NCI-H128 (cell line): ENCODE measurements around the gene AP1M1.

Experiments
- DNase-seq: peaks from one replicate; lab custom pipeline; 2025; ENCODE audit not compliant: unreplicated experiment; lab: John Stamatoyannopoulos, UW

Gene AP1M1

DNA sequence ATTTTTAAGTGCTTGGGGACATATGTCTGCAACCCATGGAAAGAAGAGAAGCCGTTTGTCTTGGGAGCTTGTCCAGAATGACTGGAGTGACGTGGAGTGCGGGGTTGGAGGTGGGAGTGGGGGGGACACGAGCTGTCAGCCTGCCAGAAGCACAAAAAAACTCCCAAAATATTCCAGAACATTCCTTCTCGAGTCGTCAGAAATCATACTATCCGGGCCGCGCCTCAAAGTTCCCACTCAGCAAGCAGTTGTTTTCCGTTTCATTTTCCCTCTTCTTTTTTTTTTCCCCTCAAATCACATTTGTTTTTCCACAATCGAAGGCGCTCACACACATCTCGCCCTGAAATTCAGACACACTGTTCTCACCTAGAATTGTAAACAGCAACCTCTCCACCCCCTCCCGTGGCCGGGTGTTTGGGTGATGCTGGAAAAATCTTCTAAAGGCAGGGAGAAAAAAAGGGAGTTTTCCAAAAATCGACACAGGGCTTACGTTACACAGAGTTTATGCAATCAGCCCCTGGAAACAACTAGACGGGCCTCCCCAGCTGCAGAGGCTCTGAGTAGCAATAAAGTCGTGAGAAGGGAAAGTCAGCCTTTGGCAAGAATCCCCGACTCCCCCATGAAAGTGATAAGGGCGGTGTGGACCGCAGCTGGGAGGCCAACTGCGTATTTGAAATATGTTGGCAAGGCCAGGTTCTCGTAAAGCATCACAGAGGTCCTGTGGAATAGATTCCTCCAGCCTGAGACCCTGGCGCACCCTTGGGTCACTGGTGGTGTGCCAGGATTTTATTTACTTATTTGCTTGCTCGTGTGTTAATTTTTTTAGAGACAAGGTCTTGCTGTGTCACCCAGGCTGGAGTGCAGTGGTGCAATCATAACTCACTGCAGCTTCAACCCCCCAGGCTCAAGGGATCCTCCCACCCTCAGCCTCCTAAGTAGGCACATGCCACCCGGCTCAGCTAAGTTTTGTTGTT is 95.7 kb downstream of the AP1M1 start:
- DNase-seq = no peak

DNA sequence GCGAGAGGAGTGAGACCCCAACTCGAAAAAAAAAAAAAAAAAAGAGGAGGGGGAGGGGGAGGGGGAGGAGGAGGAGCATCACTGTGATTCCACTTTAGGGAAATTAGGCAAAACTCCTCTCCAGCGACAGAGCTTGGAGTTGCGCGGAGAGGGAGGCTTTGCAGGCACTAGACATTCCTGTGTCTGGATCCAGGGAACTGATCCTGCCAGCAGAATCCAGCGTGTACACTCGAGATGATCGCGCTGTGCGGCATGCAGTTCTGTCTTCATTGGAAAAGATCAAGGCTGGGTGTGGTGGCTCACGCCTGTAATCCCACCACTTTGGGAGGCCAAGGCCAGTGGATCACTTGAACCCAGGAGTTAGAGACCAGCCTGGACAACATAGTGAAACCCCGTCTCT is 97.3 kb downstream of the AP1M1 start:
- DNase-seq = no peak
